ENCODE data around the gene FAM13B. TPM values are rescaled to one million over a fixed set of nuclear protein-coding genes. Genes with fewer than 3 reads are reported as not detected.

FAM13B gene
- total and polyA plus RNA-seq, 10 of the 15 experiments (the other 5 are each of a cell fraction or from before 2014, with no cell fraction given): 3.6 to 30.0 (median 20.3) TPM

- in situ Hi-C loops (cut with MboI): no loop called here
- 16% methylated on average over 11 of the region's 11 CpGs for WGBS (ENCODE audit: insufficient coverage, insufficient replicate concordance, low lambda C conversion rate, missing lambda C conversion rate)
- Histone ChIP-seq H3K4me2 (ENCODE audit: control insufficient read depth, insufficient read depth) (no peak overlapping the region), H3K4me1 (ENCODE audit: control insufficient read depth, insufficient read depth, low read length) (peaks cover 22% of the 10 kb centered on the region), H3K9ac (ENCODE audit: control insufficient read depth, insufficient read depth, low read length) (no peak overlapping the region), H3K27ac (ENCODE audit: control insufficient read depth, insufficient read depth) (no peak overlapping the region), H3K79me2 (ENCODE audit: control insufficient read depth, insufficient read depth, low read length) (peaks cover 24% of the 10 kb centered on the region), H3K27me3 (replicated peaks in 1 of 2; ENCODE audit: control insufficient read depth in 2 of 2, insufficient read depth in 2 of 2, low read length in 1 of 2) (no peaks in the 10 kb centered on the region), H3K4me3 (no peak overlapping the region), H4K20me1 (ENCODE audit: control insufficient read depth, insufficient read depth) (no peaks in the 10 kb centered on the region), H3K36me3 (ENCODE audit: control insufficient read depth in 2 of 2, insufficient read depth in 2 of 2, low read length in 1 of 2) (no peaks in the 10 kb centered on the region), H3K9me3 (replicated peaks; ENCODE audit: control insufficient read depth, insufficient read depth, low read length) (no peaks in the 10 kb centered on the region), H2AFZ (ENCODE audit: control insufficient read depth, low read depth, low read length) (peak overlapping the region; percentile 65)
- intact Hi-C loops (cut with micrococcal nuclease; ENCODE audit: unreplicated experiment): loop anchor here (1.0 to 10.0 kb wide), 4 partner anchors 32 to 411 kb away; partner anchors contain the start of gene KDM3B
- POLR2A ChIA-PET: interaction anchor here (0.5 to 1.0 kb wide), 4 partner anchors 33 to 667 kb away, joined by 3 to 7 read pairs (median 4); no protein-coding TSS in a partner anchor
- SMC1A ChIA-PET (ENCODE audit: uncharacterized antibody, unreplicated experiment): interaction anchor here (0.7 to 10.4 kb wide), 15 partner anchors 9 to 285 kb away, joined by 3 to 207 read pairs (median 7); no protein-coding TSS in a partner anchor
- RAD21 ChIA-PET (ENCODE audit: unreplicated experiment): interaction anchor here (0.8 to 5.0 kb wide), 13 partner anchors 8 to 284 kb away, joined by 3 to 60 read pairs (median 4); partner anchors contain the start of gene PKD2L2
- FAIRE-seq: peak; percentile 71
- BruUV-seq (replicated peaks): no TSS peak
- peak; percentile 56 for ATAC-seq
- CTCF ChIA-PET: interaction anchor here (0.5 to 8.8 kb wide), 38 partner anchors 8 to 335 kb away, joined by 3 to 398 read pairs (median 5); partner anchors contain the start of genes KLHL3, NME5 and PKD2L2
- DNase-seq (ENCODE audit: low read depth, low spot score): peak; percentile 63
- TF ChIP-seq HCFC1 (IDR thresholded peaks at IDR 0.05; ENCODE audit: low read length) (no peak), REST (IDR thresholded peaks at IDR 0.05; ENCODE audit: low read depth, low read length) (no peak), RAD51 (IDR thresholded peaks at IDR 0.05) (0 out of 2 replicates have a peak, but pooled peaks have one; percentile 19), FOXK2 (IDR thresholded peaks at IDR 0.05) (no peak), TBL1XR1 (IDR thresholded peaks at IDR 0.05; ENCODE audit: low read depth, low read length) (no peak), EGR1 (IDR thresholded peaks at IDR 0.05; ENCODE audit: borderline replicate concordance in 1 of 2, low read depth in 2 of 2, low read length in 2 of 2) (no peak), CHD4 (IDR thresholded peaks at IDR 0.05) (no peak), SREBF1 (IDR thresholded peaks at IDR 0.05; ENCODE audit: low read length) (no peak), ZZZ3 (IDR thresholded peaks at IDR 0.05; ENCODE audit: control insufficient read depth, insufficient read length, low read depth) (no peak), PRDM15 (CRISPR knock-in tag; IDR thresholded peaks at IDR 0.05) (no peak), SUPT20H (IDR thresholded peaks at IDR 0.05; ENCODE audit: borderline replicate concordance, control insufficient read depth, low read depth, low read length) (no peak), E2F4 (IDR thresholded peaks at IDR 0.05; ENCODE audit: low read depth, low read length) (no peak), TCF3 (IDR thresholded peaks at IDR 0.05; ENCODE audit: borderline replicate concordance, insufficient read depth, low read depth, low read length) (no peak)
These were observed 3.0 kb upstream of the FAM13B start for GRCh38 chr5:138035605-138036537.

Data from GM12878 (cell line).